ENCODE measurements around the gene SCEL.

SCEL gene

DNA sequence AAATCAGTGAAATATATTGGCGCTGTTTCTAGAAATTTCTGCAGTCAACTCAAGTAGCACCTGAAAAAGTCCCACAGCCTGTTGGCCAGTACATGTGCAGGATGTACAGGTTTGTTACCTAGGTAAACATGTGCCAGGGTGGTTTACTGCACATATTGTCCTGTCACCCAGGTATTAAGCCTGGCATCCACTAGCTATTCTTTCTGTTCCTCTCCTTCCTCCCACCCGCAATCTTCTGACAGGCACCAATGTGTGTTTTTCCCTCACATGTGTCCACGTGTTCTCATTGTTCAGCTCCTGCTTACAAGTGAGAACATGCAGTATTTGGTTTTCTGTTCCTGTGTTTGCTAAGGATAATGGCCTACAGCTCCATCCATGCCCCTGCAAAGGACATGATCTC, 13.1 kb upstream of the SCEL start:
- no peak for DNase-seq

GRCh38 chr13:77523386-77523785, 12.1 kb upstream of the SCEL start:
- DNase-seq: no peak

GRCh38 chr13:77523834-77524728, 11.4 kb upstream of the SCEL start:
- DNase-seq: no peak

- DNase-seq: no peak
Observed at GRCh38 chr13:77528414-77528813, 7.1 kb upstream of the SCEL start.

- no peak for DNase-seq
Observed at GRCh38 chr13:77528834-77529500, 6.5 kb upstream of the SCEL start.

- no peak for DNase-seq
Observed at GRCh38 chr13:77529501-77529840, 6.0 kb upstream of the SCEL start.

DNA sequence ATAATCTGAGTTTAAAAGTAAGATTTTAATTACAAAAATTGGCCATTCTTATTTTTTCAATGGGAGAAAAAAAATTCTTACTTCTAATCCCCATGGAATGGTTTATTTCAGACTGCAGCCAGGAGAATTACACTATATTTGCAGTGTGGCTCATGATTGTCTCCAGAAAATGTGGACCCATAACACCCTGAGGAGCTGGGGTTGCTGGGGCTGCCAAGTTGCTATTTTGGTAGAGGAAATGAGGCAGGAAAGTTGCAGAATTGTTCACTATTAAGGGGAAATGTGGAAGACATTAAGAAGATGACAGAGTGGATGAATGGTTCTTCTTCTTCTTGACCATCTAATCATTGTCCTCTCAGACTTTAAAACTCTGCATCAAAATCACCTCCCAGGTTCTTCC, 4.6 kb upstream of the SCEL start:
- DNase-seq: no peak

DNA sequence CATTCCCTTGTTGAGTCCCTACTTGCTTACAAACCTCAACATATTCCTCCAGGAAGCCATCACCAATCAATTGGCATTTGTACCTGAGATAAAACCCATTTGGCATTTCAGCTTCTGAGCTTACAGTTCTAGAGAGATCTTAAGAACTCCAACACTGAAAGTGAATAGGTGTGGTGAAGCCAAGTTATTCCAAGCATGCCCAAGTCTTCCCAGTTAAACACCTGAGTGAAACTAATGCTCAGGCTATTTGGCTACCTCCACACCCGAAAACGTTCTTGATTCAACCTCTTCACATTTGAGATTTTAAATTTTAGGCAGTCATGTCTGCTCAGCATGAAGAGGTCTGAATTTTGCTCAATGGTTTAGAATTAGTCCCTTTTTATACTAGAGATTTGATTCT, 2.5 kb upstream of the SCEL start:
- DNase-seq: no peak

DNA sequence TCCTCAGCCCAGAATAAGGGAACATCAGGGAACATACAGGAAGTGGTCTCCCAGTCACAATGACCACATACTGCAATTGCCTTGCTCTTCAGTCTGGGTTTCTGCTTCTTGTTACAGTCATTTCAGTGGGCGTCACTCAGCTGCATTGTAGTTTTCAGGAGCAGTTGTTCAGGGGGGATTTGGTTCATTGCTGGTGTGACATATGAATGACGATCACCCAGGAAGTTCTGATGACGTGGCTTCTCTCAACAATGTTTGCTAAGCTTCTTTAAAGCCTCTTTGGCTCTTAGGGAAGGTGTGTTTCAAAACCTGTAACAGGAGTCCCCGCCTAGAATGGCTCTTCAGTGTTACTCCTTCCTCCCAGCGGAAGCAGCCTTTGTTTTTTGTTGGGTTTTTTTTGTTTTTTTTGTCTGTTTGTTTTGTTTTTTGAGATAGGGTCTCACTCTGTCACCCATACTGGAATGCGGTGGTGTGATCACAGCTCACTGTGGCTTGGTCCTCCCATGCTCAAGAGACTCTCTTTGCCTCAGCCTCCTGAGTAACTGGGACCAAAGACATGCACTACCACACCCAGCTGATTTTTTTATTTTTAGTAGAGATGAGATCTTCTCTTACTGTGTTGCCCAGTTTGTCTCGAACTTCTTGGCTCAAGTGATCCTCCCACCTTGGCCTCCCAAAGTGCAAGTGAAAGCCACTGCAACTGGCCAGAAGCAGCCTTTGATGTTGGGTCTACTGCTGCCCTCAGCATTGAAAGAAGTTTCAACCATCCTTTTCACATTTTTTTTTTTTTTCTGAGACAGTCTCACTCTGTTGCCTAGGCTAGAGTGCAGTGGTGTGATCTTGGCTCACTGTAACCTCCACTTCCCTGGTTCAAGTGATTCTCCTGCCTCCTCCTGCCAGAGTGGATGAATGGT, 1.4 kb upstream of the SCEL start:
- no peak for DNase-seq

DNA sequence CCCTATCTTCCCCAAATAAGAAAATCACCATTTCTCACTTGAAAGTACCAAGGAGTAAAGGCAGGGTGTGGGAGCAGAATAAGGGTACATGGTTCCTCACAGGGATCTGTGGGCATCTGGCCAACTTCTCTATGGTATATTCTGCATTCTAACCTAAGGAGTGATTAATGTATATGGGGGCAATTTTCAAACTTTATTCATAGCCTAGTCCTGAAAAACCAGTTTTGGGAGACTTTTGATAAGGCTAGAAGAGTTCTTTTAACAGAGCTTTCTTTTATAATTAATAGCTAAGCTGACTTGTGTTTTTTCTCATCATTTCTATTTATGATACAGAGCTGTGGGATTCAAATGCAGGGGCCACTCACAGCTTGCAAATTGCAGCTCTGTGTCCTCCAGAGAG, 852 bp downstream of the SCEL start:
- no peak for DNase-seq

DNA sequence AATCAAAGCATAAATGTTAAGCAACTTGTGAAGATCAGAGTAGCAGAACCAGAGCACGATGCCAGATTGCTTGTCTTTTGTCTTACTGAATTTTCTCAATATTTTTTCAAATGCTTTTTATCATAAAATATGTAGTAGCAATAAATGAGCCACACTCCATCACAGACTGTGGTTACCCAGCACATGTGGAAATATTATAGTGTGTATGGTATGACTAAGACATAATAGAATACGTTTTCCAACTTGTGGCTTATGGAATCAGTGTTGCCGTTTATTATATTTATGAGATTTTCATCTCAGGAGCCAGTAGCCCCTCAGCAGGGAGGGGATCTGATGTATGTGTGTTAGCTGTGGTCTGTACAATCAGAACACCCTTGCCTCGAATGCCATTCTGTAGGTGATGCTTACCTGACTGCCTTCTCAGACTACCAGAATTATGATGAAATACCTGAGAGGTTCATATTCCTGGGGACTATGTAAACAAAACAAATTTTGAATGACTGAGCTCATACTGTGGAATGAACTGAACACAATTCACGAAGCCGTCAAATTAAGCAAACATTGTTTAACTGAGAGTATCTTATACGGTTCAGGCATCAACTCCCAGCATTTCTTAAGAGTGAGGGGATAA, 1.9 kb downstream of the SCEL start:
- no peak for DNase-seq

DNA sequence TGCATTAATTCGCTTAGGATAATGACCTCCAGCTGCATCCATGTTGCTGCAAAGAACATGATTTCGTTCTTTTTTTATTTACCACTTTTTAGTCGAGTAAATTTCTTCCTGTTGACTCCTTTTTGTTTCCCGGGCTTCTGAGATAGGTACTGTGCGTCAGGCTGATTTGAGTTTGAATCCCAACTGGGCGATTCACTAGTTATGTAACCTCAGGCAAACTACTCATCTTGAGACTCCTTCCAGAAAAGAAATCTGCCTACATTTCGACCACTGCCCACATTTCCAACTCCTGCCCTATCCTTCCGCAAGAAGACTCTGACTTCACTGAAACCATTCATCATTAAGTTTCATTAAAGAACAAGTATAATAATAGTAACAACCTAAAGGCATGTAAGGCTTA, 8.2 kb downstream of the SCEL start:
- DNase-seq: no peak

- DNase-seq: no peak
Observed at GRCh38 chr13:77544355-77544754, 8.8 kb downstream of the SCEL start.

GRCh38 chr13:77544758-77545338, 9.3 kb downstream of the SCEL start:
- DNase-seq: no peak

GRCh38 chr13:77545626-77546412, 10.3 kb downstream of the SCEL start:
- no peak for DNase-seq

- DNase-seq: no peak
Observed at GRCh38 chr13:77548095-77548494, 12.6 kb downstream of the SCEL start.

DNA sequence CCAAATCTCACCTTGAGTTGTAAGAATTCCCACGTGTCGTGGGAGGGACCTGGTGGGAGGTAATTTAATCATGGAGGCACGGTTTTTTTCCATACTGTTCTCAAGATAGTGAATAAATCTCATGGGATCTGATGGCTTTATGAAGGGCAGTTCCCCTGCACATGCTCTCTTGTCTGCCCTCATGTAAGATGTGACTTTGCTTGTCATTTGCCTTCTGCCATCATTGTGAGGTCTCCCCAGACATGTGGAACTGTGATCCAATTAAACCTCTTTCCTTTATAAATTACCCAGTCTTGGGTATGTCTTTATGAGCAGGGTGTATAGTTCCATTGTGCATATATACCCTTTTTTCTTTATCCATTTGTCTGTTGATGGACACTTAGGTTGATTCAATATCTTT, 13.1 kb downstream of the SCEL start:
- DNase-seq: no peak

DNA sequence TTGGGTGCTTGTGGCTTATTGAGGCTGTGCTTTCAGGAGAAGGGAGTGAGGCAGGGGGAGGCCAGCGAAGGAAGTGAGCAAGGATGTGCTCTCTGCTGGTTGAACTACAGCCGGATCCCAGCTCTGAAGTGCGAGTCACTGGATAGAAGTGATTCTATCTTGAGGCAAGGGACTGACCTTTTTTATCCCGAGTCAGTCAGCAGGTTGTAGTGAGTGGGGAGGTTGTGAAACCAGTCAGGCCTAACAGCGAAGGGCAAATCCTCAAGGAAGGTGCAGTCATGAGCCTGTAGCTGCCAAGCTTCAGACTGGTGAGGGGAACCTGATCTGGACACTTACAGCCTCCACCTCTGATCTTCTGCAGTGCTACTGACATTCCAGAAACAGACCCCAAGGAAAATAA, 18.6 kb downstream of the SCEL start:
- DNase-seq: no peak

DNA sequence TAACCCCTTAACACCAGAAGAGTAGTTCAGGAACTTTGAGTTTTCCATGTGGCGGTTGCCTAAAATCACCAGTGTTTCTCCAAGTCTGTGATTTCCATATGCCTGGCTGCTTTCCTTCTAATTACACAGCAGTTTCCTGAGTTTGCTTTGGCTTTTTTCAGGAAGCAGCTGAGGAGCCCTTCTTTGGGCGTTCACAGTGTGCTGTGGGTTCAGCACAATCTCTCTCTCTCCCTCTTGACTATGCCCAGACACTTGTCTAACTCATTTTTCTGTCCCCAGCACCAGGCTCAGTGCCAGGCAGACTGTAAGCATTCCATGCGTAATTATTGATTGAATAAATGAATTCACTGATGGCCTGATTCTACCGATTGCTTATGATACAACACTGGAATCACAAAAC, 19.7 kb downstream of the SCEL start:
- no peak for DNase-seq

DNA sequence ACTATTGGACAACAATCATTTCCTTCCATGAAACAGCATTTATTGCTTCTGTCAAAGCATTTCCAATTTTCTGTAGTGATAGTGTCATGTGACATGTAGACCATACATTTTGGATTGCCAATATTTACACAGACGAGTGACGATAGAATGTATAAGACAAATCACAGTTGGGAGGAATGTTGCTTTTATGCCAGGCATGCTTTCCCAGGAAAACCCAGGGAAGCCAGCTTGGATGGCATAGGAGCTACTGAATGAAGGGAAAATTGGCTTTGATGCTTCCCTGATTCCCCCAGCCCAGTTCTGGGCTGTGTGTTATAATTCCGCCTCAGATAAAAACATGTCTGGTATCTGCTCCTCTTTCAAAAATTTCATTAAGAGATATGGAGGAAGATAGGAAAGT, 22.5 kb downstream of the SCEL start:
- DNase-seq: no peak

DNA sequence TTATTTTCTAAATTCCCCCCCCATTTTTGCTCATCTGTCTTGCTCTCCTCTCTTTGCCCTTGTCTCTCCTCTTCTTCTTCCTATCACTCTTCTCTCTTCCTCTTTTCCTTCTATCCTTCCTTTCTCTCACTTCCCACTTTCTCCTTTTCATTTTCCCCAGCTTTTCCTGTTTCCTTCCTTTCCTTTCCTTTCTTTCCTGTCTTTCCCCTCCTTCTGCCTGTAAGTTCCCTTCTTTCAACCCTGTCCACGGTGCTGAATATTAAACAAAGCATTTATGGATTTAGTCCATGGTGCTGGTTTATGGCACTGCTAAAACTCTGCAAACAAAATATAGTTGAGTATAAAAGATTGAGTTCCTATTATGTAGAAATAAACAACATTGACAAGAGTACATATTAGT, 27.6 kb downstream of the SCEL start:
- no peak for DNase-seq

DNA sequence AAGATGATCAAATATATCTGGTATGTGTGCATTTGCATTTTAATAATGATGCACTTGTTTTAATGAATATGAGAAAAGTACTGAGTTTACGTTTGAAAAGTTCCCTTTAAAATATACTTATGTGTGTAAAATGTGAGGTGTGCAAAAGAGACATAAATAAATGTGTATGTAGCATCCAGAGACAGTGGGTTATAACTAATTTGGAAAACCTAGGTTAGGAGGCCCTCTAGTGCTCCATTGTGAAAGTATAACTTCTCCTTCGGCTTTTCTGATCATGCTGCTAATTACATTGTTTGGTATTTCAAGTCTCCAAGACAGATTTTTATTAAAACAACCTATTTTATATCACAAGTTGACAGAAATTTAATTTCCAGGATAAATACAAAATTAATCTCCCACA, 30.1 kb downstream of the SCEL start:
- peak; percentile 9 for DNase-seq

Data from CD4-positive, alpha-beta T cell treated with Interleukin-12 subunit alpha and Interleukin-12 subunit beta, for 1 hour (primary cell).